GM19025 (cell line): Measurements from ENCODE around the gene ERC2.
A peak's percentile ranks its signal among the peaks of the same experiment; 100 is the strongest.

Experiments
- ATAC-seq: cut with Tn5 transposase; IDR thresholded peaks from one replicate; pipeline ENCODE4 v1.9.1; 2021; ENCODE audit warnings: mild to moderate bottlenecking, low read depth, moderate library complexity; ENCODE audit not compliant: unreplicated experiment

Gene ERC2

GRCh38 chr3:55620351-55621025 lies 847.8 kb downstream of the ERC2 start:
- ATAC-seq = peak; percentile 40

DNA sequence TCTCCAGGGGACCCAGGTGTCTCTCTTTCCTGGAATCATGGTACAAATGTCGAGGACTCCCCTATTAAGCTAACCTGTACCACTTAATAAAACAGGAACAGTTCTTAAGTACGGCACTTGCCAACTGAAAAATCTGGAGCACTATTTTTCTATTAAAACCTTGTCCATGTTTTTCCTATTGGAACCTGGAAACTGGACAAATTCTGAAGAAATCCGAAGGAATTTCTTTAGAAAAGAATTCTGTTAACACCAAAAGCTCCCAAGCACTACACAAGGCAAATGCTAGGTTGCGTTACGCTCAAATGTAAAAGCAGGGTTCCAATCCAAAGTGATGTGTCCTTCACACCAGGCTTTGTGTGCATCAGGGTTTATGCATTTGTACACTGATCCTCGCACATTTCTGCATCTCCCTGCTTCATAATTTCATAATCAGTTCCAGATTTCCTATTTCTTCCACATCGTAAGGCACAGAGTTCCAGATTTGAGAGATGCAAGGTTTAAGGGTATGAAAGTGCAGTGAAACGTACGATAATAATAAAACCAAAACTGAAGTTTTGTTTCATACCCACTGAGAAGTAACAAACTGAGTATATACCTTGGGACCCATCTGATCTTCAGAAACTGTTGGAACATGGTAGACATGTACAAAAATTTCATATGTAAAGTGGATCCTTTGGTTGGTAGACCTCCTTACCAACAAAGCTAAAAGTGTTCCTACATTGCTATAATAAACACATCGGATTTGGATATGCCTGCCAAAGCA lies 849.0 kb downstream of the ERC2 start:
- ATAC-seq = no peak

GRCh38 chr3:55617385-55617784 lies 850.9 kb downstream of the ERC2 start:
- ATAC-seq = no peak

- ATAC-seq = no peak
Observed at GRCh38 chr3:55616803-55617202, 851.5 kb downstream of the ERC2 start.

DNA sequence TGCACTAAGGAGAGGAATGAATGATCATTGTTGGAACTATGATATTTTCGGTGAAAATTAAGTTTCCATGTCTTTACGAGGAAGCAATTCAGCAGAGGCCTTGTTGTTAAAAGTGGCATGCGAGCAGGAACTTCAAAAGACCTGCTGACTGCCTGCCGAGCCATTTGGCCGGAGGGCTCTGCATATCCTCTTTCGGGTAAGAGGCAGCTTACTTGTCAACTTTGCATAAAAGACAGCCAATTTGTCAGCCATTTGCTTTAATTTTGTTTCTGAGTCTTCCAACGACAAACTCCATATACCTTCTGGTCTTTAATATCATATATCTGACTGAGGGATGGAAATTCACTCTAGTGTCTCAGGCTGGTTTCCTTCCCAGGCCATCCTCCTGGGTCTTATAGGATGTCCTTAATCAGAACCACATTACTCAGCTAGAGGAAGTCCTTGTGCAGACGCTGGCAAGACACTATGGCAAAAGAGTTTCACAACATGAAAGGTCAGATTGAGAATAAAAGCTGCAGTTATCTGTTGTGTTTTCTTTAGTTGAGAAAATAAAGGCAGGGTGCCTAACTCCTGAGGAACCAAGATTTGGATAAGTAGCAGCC lies 852.5 kb downstream of the ERC2 start:
- ATAC-seq = no peak

DNA sequence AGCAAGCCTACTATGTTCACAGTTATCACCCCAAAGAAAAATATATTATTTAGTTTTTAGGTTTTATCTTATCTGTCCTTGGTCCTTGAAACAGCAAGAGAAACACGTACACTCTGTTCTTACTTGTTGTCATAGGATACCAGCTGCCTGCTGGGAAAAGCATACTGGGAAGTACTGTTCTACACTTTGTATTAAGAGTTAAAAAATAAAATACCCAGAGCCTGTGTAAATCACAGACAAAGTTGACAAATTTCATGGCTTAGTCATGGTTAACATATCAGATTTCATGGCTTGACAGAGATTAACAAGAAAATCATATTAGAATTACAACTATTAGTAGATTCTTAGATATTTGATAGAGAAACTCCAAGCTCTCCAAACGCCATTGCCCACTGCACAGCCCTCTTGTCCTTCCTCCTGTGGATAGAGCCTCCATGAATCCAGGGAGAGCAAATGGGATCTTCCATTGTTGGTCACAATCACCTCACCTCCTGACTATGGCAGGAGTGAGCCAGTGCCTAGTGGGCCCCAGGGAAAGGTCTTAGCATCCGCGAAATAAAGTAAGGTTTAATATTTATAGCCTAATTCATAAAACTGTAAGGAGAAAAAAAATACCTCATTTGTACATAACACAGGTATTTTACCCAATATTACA lies 853.1 kb downstream of the ERC2 start:
- no peak for ATAC-seq

GRCh38 chr3:55611121-55611520 lies 857.1 kb downstream of the ERC2 start:
- no peak for ATAC-seq

DNA sequence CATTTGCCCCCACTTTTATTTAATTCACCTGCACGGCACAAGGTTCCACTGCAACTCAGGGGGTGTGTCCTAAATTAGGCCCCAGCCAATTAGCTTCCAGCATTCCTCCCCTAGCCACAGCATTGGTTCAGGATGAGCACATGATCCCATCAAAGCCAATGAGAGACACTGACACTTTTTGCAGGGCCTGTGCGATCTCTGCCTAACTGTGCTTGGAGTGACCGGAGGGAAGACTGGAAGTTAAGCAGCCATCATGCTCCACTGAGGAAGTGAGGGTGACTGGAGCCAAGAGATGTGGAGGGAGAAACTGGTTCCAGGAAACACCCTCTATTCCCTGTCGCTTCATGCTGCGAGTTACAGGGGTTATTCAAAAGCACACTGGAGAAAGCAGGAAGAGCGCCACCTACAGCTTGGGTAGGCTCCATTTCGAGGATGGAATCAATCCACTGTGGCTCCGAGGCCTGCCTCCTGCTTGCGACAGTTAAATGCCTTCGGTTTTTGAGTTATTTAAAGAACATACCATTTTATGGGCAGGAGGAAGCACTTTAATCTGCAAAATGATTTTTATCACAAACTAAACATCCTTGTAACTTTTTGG lies 858.9 kb downstream of the ERC2 start:
- no peak for ATAC-seq

- no peak for ATAC-seq
Observed at GRCh38 chr3:55608301-55608937, 859.8 kb downstream of the ERC2 start.

- peak; percentile 91 for ATAC-seq
Observed at GRCh38 chr3:55607844-55608243, 860.4 kb downstream of the ERC2 start.

DNA sequence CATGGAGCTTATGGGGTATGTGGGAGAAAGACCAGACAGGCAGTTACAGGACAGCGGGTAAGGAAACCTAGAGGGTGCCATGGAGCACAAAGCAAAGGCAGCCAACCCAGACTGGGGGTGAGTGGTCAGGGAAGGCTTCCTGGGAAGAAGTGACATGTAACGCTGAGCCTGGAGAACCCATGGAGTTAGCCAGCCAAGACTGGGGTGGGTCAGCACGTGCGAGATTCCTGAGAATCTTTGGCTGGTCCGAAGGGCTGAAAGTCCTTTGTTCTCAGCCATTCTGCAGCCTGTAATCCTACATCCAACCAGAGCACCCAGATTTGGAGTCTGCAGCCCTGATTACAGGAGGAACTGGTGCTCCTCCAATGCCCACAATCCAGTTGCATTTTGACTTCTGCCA lies 861.1 kb downstream of the ERC2 start:
- ATAC-seq = no peak

GRCh38 chr3:55605443-55606236 lies 862.6 kb downstream of the ERC2 start:
- ATAC-seq = no peak

DNA sequence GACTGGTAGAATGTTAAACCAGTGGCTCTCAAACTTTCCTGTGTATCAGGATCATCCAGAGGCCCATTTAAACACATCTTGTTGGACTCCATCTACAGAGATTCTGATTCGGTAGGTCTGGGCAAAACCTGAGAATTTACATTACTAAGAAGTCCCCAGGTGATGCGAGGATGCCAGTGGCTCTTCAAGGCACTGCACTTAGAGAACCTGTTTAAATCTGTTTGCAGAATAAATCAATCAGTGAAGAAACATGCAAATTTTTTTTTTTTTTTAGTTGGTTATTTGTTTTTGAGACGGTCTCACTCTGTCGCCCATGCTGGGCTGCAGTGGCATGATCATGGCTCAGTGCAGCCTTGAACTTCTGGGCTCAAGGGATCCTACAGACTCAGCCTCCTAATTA lies 863.4 kb downstream of the ERC2 start:
- ATAC-seq = no peak

GRCh38 chr3:55604402-55604801 lies 863.9 kb downstream of the ERC2 start:
- no peak for ATAC-seq

GRCh38 chr3:55601366-55602080 lies 866.7 kb downstream of the ERC2 start:
- ATAC-seq = no peak

GRCh38 chr3:55598224-55598623 lies 870.0 kb downstream of the ERC2 start:
- no peak for ATAC-seq

- ATAC-seq = no peak
Observed at GRCh38 chr3:55597641-55598040, 870.6 kb downstream of the ERC2 start.

DNA sequence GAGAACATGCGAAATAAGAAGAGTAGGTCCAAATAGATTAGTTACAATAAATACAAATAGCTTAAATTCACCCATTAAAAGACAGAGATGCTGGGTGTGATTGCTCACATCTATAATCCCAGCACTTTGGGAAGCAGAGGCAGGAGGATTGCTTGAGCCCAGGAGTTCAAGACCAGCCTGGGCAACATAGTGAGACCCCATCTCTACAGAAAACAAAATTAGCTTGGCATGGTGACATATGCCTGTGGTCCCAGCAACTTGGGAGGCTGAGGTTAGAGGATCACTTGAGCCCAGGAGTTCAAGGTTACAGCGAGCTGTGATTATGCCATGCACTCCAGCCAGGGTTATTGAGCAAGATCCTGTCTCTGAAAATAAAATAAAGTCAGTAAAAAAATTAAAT lies 872.1 kb downstream of the ERC2 start:
- ATAC-seq = no peak

- no peak for ATAC-seq
Observed at GRCh38 chr3:55595420-55595819, 872.8 kb downstream of the ERC2 start.
